CD4-positive, alpha-beta T cell treated with Interleukin-4 for 1 hour (primary cell): ENCODE measurements around the gene COQ3.

ENCODE experiments used
- DNase-seq, 2 donors: peaks; one replicate each; pipeline ENCODE4 v3.0.0-alpha.2; 2020 to 2022

COQ3 gene

GRCh38 chr6:99393698-99394531, at the start of gene COQ3:
Gene COQ3 (minus strand): TSS chr6:99394195. CDS start chr6:99394179, 16 bp downstream.
- DNase-seq: peak; percentile 59 to 66

GRCh38 chr6:99434702-99435530, 40.9 kb upstream of the COQ3 start:
- peak in 1 of 2 donors; percentile 59 for DNase-seq

- no peak for DNase-seq
Measured at GRCh38 chr6:99432877-99433276, 38.9 kb upstream of the COQ3 start.

GRCh38 chr6:99431901-99432300, 37.9 kb upstream of the COQ3 start:
- DNase-seq: no peak

- DNase-seq: no peak
Measured at GRCh38 chr6:99427988-99428387, 34.0 kb upstream of the COQ3 start.

- DNase-seq: no peak
Measured at GRCh38 chr6:99426451-99426757, 32.4 kb upstream of the COQ3 start.

GRCh38 chr6:99425647-99426450, 31.9 kb upstream of the COQ3 start:
- DNase-seq: peak; percentile 65 to 67

GRCh38 chr6:99424761-99425646, 31.0 kb upstream of the COQ3 start, which contains the start of gene PNISR:
Gene PNISR (minus strand): TSS chr6:99425308. CDS start chr6:99414659, 10,649 bp downstream.
- DNase-seq: peak; percentile 95 to 96

GRCh38 chr6:99424022-99424421, 30.0 kb upstream of the COQ3 start:
- DNase-seq: no peak

- DNase-seq: no peak
Measured at GRCh38 chr6:99422912-99423311, 28.9 kb upstream of the COQ3 start.

- no peak for DNase-seq
Measured at GRCh38 chr6:99416892-99417767, 23.1 kb upstream of the COQ3 start.

GRCh38 chr6:99416226-99416625, 22.2 kb upstream of the COQ3 start:
- no peak for DNase-seq

- DNase-seq: no peak
Measured at GRCh38 chr6:99415446-99415845, 21.5 kb upstream of the COQ3 start.

- no peak for DNase-seq
Measured at GRCh38 chr6:99412065-99412464, 18.1 kb upstream of the COQ3 start.

GRCh38 chr6:99409672-99410071, 15.7 kb upstream of the COQ3 start:
- DNase-seq: no peak

- no peak for DNase-seq
Measured at GRCh38 chr6:99407076-99407475, 13.1 kb upstream of the COQ3 start.

- DNase-seq: no peak
Measured at GRCh38 chr6:99402448-99402847, 8.5 kb upstream of the COQ3 start.

GRCh38 chr6:99397287-99397686, 3.3 kb upstream of the COQ3 start:
- no peak for DNase-seq

- no peak for DNase-seq
Measured at GRCh38 chr6:99393366-99393697, 663 bp downstream of the COQ3 start.

GRCh38 chr6:99390896-99391295, 3.1 kb downstream of the COQ3 start:
- DNase-seq: no peak

GRCh38 chr6:99384507-99384906, 9.5 kb downstream of the COQ3 start:
- no peak for DNase-seq
